Keratinocyte (primary cell): ENCODE results near the gene ABR. TPM values are rescaled to one million over a fixed set of nuclear protein-coding genes. Genes with fewer than 3 reads are reported as not detected.

ENCODE experiments used
- DNase-seq: peaks from one replicate; pipeline ENCODE4 v3.0.0-alpha.2; 2011; ENCODE audit warnings: low read depth, missing footprints, low spot score
- FAIRE-seq: peaks from 2 replicates; lab custom pipeline; 2011; peaks lifted over from hg19 to GRCh38; lab: Jason Lieb, UNC
- H2AFZ ChIP-seq: 2 replicates; pipeline ENCODE4 v1.6.0; 2012; ENCODE audit warnings: low read length, control low read depth, inconsistent platforms; ENCODE audit not compliant: control insufficient read depth
- H3K27ac ChIP-seq: 2 replicates; pipeline ENCODE4 v1.5.1; 2011; ENCODE audit warnings: low read length; ENCODE audit not compliant: control insufficient read depth, insufficient read depth
- H3K27me3 ChIP-seq: 3 replicates; pipeline ENCODE4 v1.6.0; 2011; ENCODE audit warnings: low read length; ENCODE audit not compliant: control insufficient read depth, insufficient read depth; ENCODE audit errors: extremely low read depth
- H3K36me3 ChIP-seq, 2 experiments: 2 replicates in 1 of 2; 3 replicates in 1 of 2; pipeline ENCODE4 v1.5.1; 2011; ENCODE audit warnings: low read length in 2 of 2, mild to moderate bottlenecking in 1 of 2; ENCODE audit not compliant: control insufficient read depth in 2 of 2, insufficient read depth in 2 of 2; ENCODE audit errors: extremely low read depth in 1 of 2
- H3K4me1 ChIP-seq: 3 replicates; pipeline ENCODE4 v1.5.1; 2011; ENCODE audit warnings: low read length; ENCODE audit not compliant: control insufficient read depth, insufficient read depth; ENCODE audit errors: extremely low read depth
- H3K4me2 ChIP-seq: 3 replicates; pipeline ENCODE4 v1.6.0; 2011; ENCODE audit warnings: low read depth, low read length; ENCODE audit not compliant: control insufficient read depth, insufficient read depth; ENCODE audit errors: extremely low read depth
- H3K4me3 ChIP-seq, 3 experiments: fragments of 200-600 bp in 1 of 3; sonication (generic) in 1 of 3; 2 replicates in 2 of 3; 3 replicates in 1 of 3; pipeline ENCODE4 v1.5.1; 2011 to 2016; ENCODE audit warnings: low read length in 3 of 3, mild to moderate bottlenecking in 3 of 3, control low read depth in 2 of 3, inconsistent platforms in 1 of 3, low read depth in 1 of 3, mixed read lengths in 1 of 3, mixed run types in 1 of 3, moderate library complexity in 1 of 3; ENCODE audit not compliant: control insufficient read depth in 2 of 3, insufficient read depth in 2 of 3; ENCODE audit errors: extremely low read depth in 1 of 3
- H3K79me2 ChIP-seq: 2 replicates; pipeline ENCODE4 v1.6.0; 2012; ENCODE audit warnings: low read length; ENCODE audit not compliant: control insufficient read depth, insufficient read depth
- H3K9ac ChIP-seq: 3 replicates; pipeline ENCODE4 v1.6.0; 2011; ENCODE audit warnings: low read length; ENCODE audit not compliant: control insufficient read depth, insufficient read depth; ENCODE audit errors: extremely low read depth
- H3K9me1 ChIP-seq: 3 replicates; pipeline ENCODE4 v1.6.0; 2011; ENCODE audit warnings: low read length; ENCODE audit not compliant: control insufficient read depth, insufficient read depth; ENCODE audit errors: extremely low read depth
- H3K9me3 ChIP-seq: 2 replicates; pipeline ENCODE4 v1.5.1; 2012; ENCODE audit warnings: low read depth, low read length; ENCODE audit not compliant: control insufficient read depth
- H4K20me1 ChIP-seq: 3 replicates; pipeline ENCODE4 v1.6.0; 2011; ENCODE audit warnings: low read length; ENCODE audit not compliant: control insufficient read depth, insufficient read depth; ENCODE audit errors: extremely low read depth
- CTCF ChIP-seq, 3 experiments: IDR thresholded peaks in 1 of 3; conservative IDR thresholded peaks in 1 of 3; optimal IDR thresholded peaks in 1 of 3; 2 replicates in 2 of 3; 3 replicates in 1 of 3; pipeline versions ENCODE3 to v1.5.1; 2011; ENCODE audit warnings: low read length in 3 of 3, mild to moderate bottlenecking in 3 of 3, moderate library complexity in 2 of 3, control low read depth in 1 of 3, inconsistent platforms in 1 of 3; ENCODE audit not compliant: insufficient read depth in 2 of 3; ENCODE audit errors: extremely low read depth in 1 of 3
- EZH2 ChIP-seq: IDR thresholded peaks from one replicate; pipeline ENCODE4 v1.6.1; 2012; ENCODE audit warnings: inconsistent platforms, mild to moderate bottlenecking, low read length, moderate library complexity
- dilution Hi-C: fragments of 300-500 bp; cut with MboI; formaldehyde crosslinking; loops from one replicate; pipeline ENCODE4 v1.7.0; 2020; ENCODE audit warnings: low sequenced_read_pairs; ENCODE audit not compliant: extremely low pct_ligation_motif_present
- polyA plus RNA-seq, 5 experiments: library from polyadenylated mRNA; depleted of rRNA in 3 of 5; stranded (reverse) in 3 of 5; stranded (forward) in 1 of 5; unstranded in 1 of 5; fragments of >200 nt; gene quantifications; 1 replicate in 1 of 5; 2 replicates in 3 of 5; 3 replicates in 1 of 5; pipeline versions ENCODE4 v1.2.1 to v1.2.3, GENCODE V29; 2011 to 2012; ENCODE audit warnings: missing spikeins in 2 of 5, low read depth in 1 of 5, low replicate concordance in 1 of 5

Gene ABR
- polyA plus RNA-seq, 1 donor (not counting 4 experiments of a cell fraction or from before 2014, with no cell fraction given) = 17.3 TPM

- no peak overlapping the region for H3K4me2 ChIP-seq
- dilution Hi-C loops = no loop called here
Observed at GRCh38 chr17:1142561-1142971, 37.2 kb downstream of the ABR start.

GRCh38 chr17:1137465-1137894 is 42.3 kb downstream of the ABR start:
- FAIRE-seq = no peak
- dilution Hi-C loops = no loop called here

More at GRCh38 chr17:1142561-1142971, 37.2 kb downstream of the ABR start:
- DNase-seq = no peak
- H3K4me3 ChIP-seq = no peak overlapping the region
- no peaks in the 10 kb centered on the region for H3K36me3 ChIP-seq
- peaks cover 4% of the 10 kb centered on the region for H3K27me3 ChIP-seq
- no peak for FAIRE-seq
- no peaks in the 10 kb centered on the region for H3K79me2 ChIP-seq
- H2AFZ ChIP-seq = no peak overlapping the region
- no peaks in the 10 kb centered on the region for H3K9me3 ChIP-seq
- no peaks in the 10 kb centered on the region for H3K9me1 ChIP-seq
- H3K9ac ChIP-seq = no peak overlapping the region
- H4K20me1 ChIP-seq = no peaks in the 10 kb centered on the region
- no peak overlapping the region for H3K27ac ChIP-seq
- H3K4me1 ChIP-seq = peaks cover under 1% of the 10 kb centered on the region
- TF ChIP-seq CTCF (optimal IDR thresholded peaks at IDR 0.05 in 1 of 3, IDR thresholded peaks at IDR 0.05 in 1 of 3, conservative IDR thresholded peaks at IDR 0.05 in 1 of 3; ENCODE audit: extremely low read depth in 1 of 3, insufficient read depth in 2 of 3, low read length in 3 of 3) (no peak), EZH2 (no peak)

More at GRCh38 chr17:1137465-1137894, 42.3 kb downstream of the ABR start:
- no peaks in the 10 kb centered on the region for H3K9me1 ChIP-seq
- no peak overlapping the region for H2AFZ ChIP-seq
- no peak overlapping the region for H3K27ac ChIP-seq
- H3K27me3 ChIP-seq = peaks cover 14% of the 10 kb centered on the region
- H3K9me3 ChIP-seq = no peaks in the 10 kb centered on the region
- H3K79me2 ChIP-seq = no peaks in the 10 kb centered on the region
- no peaks in the 10 kb centered on the region for H4K20me1 ChIP-seq
- H3K36me3 ChIP-seq = no peaks in the 10 kb centered on the region
- H3K4me2 ChIP-seq = no peak overlapping the region
- no peak for DNase-seq
- TF ChIP-seq EZH2 (no peak), CTCF (optimal IDR thresholded peaks at IDR 0.05 in 1 of 3, IDR thresholded peaks at IDR 0.05 in 1 of 3, conservative IDR thresholded peaks at IDR 0.05 in 1 of 3; ENCODE audit: extremely low read depth in 1 of 3, insufficient read depth in 2 of 3, low read length in 3 of 3) (no peak)
- H3K9ac ChIP-seq = no peak overlapping the region
- no peak overlapping the region for H3K4me3 ChIP-seq
- H3K4me1 ChIP-seq = no peaks in the 10 kb centered on the region
